CD4-positive, alpha-beta T cell (primary cell): ENCODE data around the gene ALAD. TPM values are rescaled to one million over a fixed set of nuclear protein-coding genes. Genes with fewer than 3 reads are reported as not detected.

Experiments used
- ATAC-seq: fragments of 200-7000 bp; cut with Tn5 transposase; one replicate; pipeline ENCODE4 v1.10.0; 2022; ENCODE audit warnings: mild to moderate bottlenecking; ENCODE audit not compliant: poor library complexity
- CTCF ChIA-PET: fragments of 350-600 bp; sonication (Branson Sonifier 250); formaldehyde crosslinking; loops from one replicate; lab custom pipeline; 2021; ENCODE audit warnings: antibody characterized with exemption, inconsistent platforms; lab: Charles Lee
- POLR2A ChIA-PET: fragments of 350-600 bp; sonication (Branson Sonifier 250); formaldehyde crosslinking; loops from one replicate; lab custom pipeline; 2021; ENCODE audit warnings: antibody characterized with exemption, inconsistent platforms; lab: Charles Lee
- DNase-seq, 14 experiments: peaks; one replicate each; pipeline ENCODE4 v3.0.0-alpha.2; 2013 to 2020; ENCODE audit warnings: mixed read lengths in 2 of 14
- H3K27ac ChIP-seq, 2 donors: one replicate each; pipeline versions ENCODE4 v1.5.1 to v1.7.0; 2013; ENCODE audit warnings: low read length in 2 of 2, low read depth in 1 of 2, mild to moderate bottlenecking in 1 of 2
- H3K27me3 ChIP-seq, 2 experiments: 1 replicate in 1 of 2; 2 replicates in 1 of 2; pipeline versions ENCODE4 v1.6.1 to v1.7.0; 2013; ENCODE audit warnings: low read length in 2 of 2, control low read depth in 1 of 2, mild to moderate bottlenecking in 1 of 2, moderate library complexity in 1 of 2; ENCODE audit not compliant: insufficient read depth in 2 of 2, control insufficient read depth in 1 of 2
- H3K36me3 ChIP-seq: one replicate; pipeline ENCODE4 v1.6.1; 2013; ENCODE audit warnings: low read length, control low read depth; ENCODE audit not compliant: insufficient read depth
- H3K4me1 ChIP-seq: one replicate; pipeline ENCODE4 v1.6.1; 2013; ENCODE audit warnings: low read length, control low read depth; ENCODE audit not compliant: insufficient read depth
- H3K4me3 ChIP-seq: one replicate; pipeline ENCODE4 v1.5.1; 2013; ENCODE audit warnings: mild to moderate bottlenecking, low read length, moderate library complexity
- H3K9me3 ChIP-seq, 2 experiments: 1 replicate in 1 of 2; 2 replicates in 1 of 2; pipeline versions ENCODE4 v1.6.1 to v1.7.0; 2013; ENCODE audit warnings: low read length in 2 of 2, mild to moderate bottlenecking in 2 of 2, control low read depth in 1 of 2, moderate library complexity in 1 of 2; ENCODE audit not compliant: control insufficient read depth in 1 of 2, insufficient read depth in 1 of 2
- H3K27ac Mint-ChIP-seq: one replicate; pipeline ENCODE4 v1.8.0; 2020; ENCODE audit warnings: mixed read lengths
- H3K27me3 Mint-ChIP-seq: one replicate; pipeline ENCODE4 v1.8.0; 2021; ENCODE audit warnings: mixed read lengths
- H3K36me3 Mint-ChIP-seq: one replicate; pipeline ENCODE4 v1.8.0; 2021; ENCODE audit warnings: low read depth, mixed read lengths
- H3K4me1 Mint-ChIP-seq: one replicate; pipeline ENCODE4 v1.8.0; 2021; ENCODE audit warnings: low read depth, mixed read lengths
- H3K4me3 Mint-ChIP-seq: one replicate; pipeline ENCODE4 v1.8.0; 2020; ENCODE audit warnings: mild to moderate bottlenecking, mixed read lengths
- H3K9me3 Mint-ChIP-seq: one replicate; pipeline ENCODE4 v1.8.0; 2020; ENCODE audit warnings: mixed read lengths
- CTCF ChIP-seq: fragments of 200-600 bp; IDR thresholded peaks from one replicate; pipeline ENCODE4 v1.8.0; 2022; ENCODE audit warnings: antibody characterized with exemption, mild to moderate bottlenecking
- intact Hi-C, 2 experiments: fragments of 100-400 bp; cut with DNase I in 1 of 2; cut with micrococcal nuclease in 1 of 2; formaldehyde crosslinking; loops; one replicate each; pipeline versions ENCODE4 v1.15.1 to v1.9.0; 2023 to 2025; cut with DNase I, micrococcal nuclease
- total RNA-seq, 174 experiments: library from RNA in 2 of 174; stranded (reverse) in 2 of 174; gene quantifications; one replicate each; pipeline ENCODE4 v1.2.3 and lab custom pipeline; 2021 to 2026

ALAD gene
- total RNA-seq, 2 experiments from 2014 or later = 14.5 to 15.0 TPM

DNA sequence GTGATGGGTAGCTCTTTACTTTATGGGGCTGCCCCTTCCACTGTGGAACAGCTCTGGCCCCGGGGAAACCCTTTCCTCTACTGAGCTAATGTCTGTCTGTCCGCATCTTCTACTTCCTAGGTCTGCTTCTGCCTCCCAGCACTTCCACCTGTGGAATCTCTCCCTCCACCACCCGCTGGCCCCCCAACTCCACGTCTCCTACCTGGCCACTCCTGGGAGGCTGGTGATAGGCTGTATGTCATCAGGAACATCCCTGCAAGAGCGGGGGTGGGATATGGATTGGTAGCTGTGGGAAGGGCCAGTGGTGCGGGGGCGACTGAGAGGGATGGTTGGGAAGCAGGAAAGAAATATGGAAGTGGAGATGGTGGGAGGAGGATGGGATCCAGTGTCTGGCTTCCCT is 9.2 kb downstream of the ALAD start:
- H3K36me3 Mint-ChIP-seq = peaks cover 68% of the 10 kb centered on the region
- no peak overlapping the region for H3K27ac Mint-ChIP-seq
- CTCF ChIA-PET = interaction anchor here (1.7 kb wide), 1 partner anchor 9 kb away, joined by 5 read pairs; the partner anchor contains the start of gene ALAD

GRCh38 chr9:113390192-113390960 is 10.7 kb downstream of the ALAD start:
- no peaks in the 10 kb centered on the region for H3K27me3 Mint-ChIP-seq
- no peak overlapping the region for H3K4me3 Mint-ChIP-seq
- Histone ChIP-seq H3K27me3 (no peaks in the 10 kb centered on the region), H3K9me3 (no peaks in the 10 kb centered on the region), H3K27ac (no peak overlapping the region), H3K4me1 (no peaks in the 10 kb centered on the region), H3K4me3 (no peak overlapping the region), H3K36me3 (peaks cover 55% of the 10 kb centered on the region)
- no peak for ATAC-seq
- H3K27ac Mint-ChIP-seq = no peak overlapping the region
- no peak for DNase-seq
- intact Hi-C loops = no loop called here
- TF ChIP-seq CTCF = no peak
- no peaks in the 10 kb centered on the region for H3K9me3 Mint-ChIP-seq
- no peaks in the 10 kb centered on the region for H3K4me1 Mint-ChIP-seq
- POLR2A ChIA-PET = no interaction called here
- CTCF ChIA-PET = no interaction called here
- H3K36me3 Mint-ChIP-seq = peaks cover 65% of the 10 kb centered on the region

More for the DNA sequence above, 9.2 kb downstream of the ALAD start:
- no peak for TF ChIP-seq CTCF
- Histone ChIP-seq H3K4me3 (no peak overlapping the region), H3K27ac (no peak overlapping the region), H3K9me3 (no peaks in the 10 kb centered on the region), H3K27me3 (no peaks in the 10 kb centered on the region), H3K4me1 (peaks cover under 1% of the 10 kb centered on the region), H3K36me3 (peaks cover 55% of the 10 kb centered on the region)
- Mint-ChIP-seq H3K4me3 (no peak overlapping the region), H3K9me3 (no peaks in the 10 kb centered on the region), H3K4me1 (peaks cover 6% of the 10 kb centered on the region), H3K27me3 (no peaks in the 10 kb centered on the region)
- ATAC-seq (no peak), DNase-seq (no peak)
- intact Hi-C loops = no loop called here
- POLR2A ChIA-PET = interaction anchor here (1.5 kb wide), 1 partner anchor 10 kb away, joined by 3 read pairs; no protein-coding TSS in a partner anchor

DNA sequence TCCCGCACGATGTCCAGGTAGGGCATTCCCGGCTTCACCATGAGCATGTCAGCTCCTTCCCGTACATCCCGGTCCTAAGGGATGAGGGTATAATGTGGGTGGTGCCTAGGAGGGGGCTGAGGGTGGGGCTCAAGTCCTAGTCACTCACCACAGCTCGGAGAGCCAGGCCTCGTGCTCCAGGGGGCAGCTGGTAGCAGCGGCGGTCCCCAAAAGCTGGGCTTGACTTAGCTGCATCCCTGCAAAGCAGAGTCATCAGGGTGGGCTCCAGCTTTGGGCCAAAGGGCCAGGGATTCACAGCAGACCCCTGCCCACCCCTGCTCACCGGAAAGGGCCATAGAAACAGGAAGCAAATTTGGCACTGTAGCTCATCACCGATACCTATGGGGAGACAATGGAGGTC is 11.6 kb downstream of the ALAD start:
- H3K9me3 ChIP-seq = no peaks in the 10 kb centered on the region
- no peak overlapping the region for H3K27ac ChIP-seq
- ATAC-seq (no peak), DNase-seq (no peak)
- ChIA-PET CTCF (no interaction called here), POLR2A (interaction anchor here (0.6 kb wide), 1 partner anchor 1018 kb away, joined by 3 read pairs; no protein-coding TSS in a partner anchor)
- no peaks in the 10 kb centered on the region for H3K27me3 ChIP-seq
- no peak overlapping the region for H3K4me3 ChIP-seq
- H3K36me3 ChIP-seq = peaks cover 52% of the 10 kb centered on the region
- Mint-ChIP-seq H3K4me3 (no peak overlapping the region), H3K27ac (no peak overlapping the region), H3K27me3 (no peaks in the 10 kb centered on the region), H3K9me3 (no peaks in the 10 kb centered on the region), H3K36me3 (peaks cover 56% of the 10 kb centered on the region), H3K4me1 (no peaks in the 10 kb centered on the region)
- H3K4me1 ChIP-seq = no peaks in the 10 kb centered on the region
- intact Hi-C loops = no loop called here
- no peak for TF ChIP-seq CTCF
